HG03558 (cell line): Measurements from ENCODE around the gene MAP3K12.
A peak's percentile ranks its signal among the peaks of the same experiment; 100 is the strongest.

Source experiments
- ATAC-seq: cut with Tn5 transposase; IDR thresholded peaks from one replicate; pipeline ENCODE4 v1.9.1; 2021; ENCODE audit warnings: moderate number of reproducible peaks; ENCODE audit not compliant: unreplicated experiment; ENCODE audit errors: extremely low read depth

The MAP3K12 gene

DNA sequence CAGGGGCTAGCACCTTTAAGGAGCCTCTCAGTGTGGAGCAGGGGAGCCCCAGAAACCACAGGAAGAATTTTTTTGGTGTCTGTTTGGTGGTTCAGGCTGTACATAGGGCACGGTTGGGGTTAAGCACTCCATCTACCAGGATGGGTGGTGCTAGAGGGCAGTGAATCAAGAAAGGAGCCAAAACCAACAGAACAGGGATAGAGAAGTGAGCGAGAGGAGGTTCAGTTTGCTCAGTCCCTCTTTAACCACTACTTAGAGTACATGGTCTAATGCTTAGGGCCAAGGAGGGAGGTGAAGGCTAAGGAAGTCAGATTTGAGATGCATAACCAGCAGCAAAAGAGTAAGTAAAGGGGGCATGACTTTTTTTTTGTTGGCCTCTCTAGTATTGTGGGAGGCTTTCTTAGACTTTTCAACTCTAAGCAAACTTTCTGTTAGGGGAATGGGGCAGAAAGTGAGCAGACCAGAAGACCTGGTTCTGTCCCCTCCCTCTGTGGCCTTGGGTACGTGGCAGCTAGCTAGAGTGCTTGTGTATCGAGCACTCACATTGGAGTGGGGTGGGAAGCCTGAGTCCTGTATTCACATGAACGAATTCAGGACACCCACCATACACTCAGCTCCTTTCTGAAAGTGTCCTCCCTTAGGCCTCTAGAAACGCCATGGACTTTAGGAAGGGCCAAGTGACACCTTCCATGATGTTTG lies 14.6 kb upstream of the MAP3K12 start:
- no peak for ATAC-seq

DNA sequence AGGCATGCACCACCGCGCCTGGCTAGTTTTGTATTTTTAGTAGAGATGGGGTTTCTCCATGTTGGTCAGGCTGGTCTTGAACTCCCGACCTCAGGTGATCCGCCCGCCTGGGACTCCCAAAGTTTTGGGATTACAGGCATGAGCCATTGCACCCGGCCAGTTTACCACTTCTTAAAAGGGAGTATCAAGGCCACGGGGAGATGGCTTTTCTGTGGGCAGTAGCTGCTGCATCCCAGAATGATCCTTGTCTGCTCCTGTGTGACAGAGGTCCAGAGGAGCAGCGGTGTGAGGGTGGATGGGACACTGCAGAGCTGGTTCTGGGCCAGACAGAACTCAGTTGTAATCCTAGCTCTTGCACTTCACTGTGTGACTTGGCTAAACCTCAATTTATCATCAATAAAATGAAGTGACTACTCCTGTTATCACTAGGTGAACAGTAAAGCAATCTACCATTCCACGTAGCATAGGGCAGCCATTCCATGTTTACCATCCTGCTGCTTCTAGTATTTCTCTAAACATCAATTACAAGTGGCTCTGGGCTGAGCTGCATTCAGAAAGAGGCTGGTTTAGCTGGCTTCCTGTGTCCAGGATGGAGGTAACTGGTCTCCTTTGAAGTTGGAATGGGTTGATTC lies 11.0 kb upstream of the MAP3K12 start:
- ATAC-seq: no peak

DNA sequence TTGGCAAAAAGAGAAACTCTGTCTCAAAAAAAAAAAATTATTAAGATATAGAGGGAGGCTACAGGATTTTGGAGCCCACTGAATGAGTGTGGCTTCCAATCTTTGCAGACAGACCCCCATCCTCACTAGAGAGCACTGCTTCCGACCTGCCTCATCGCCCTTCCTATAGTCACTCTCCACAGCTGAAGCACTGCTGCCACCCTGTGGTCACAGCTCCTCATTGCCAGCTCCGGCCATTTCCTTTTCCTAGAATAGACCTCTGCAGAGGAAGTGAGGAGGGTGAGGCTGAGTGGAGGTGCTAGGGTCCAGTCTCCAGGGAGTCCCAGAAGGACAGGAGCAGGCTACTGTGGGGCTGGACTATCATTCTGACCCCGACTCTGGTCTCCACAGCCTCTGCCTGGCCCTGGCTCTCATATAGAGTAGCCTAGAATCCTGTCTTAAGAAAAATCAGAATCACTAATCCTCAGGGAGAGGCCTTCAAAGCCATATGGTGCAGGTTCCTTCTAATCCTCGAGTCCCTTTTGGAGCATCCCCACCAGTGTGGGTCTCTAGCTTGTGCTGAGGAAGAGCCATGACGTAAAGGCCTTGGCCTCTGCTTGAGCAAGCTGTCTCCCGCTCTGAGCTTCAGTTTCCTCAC lies 9.4 kb upstream of the MAP3K12 start:
- ATAC-seq: peak; percentile 83

DNA sequence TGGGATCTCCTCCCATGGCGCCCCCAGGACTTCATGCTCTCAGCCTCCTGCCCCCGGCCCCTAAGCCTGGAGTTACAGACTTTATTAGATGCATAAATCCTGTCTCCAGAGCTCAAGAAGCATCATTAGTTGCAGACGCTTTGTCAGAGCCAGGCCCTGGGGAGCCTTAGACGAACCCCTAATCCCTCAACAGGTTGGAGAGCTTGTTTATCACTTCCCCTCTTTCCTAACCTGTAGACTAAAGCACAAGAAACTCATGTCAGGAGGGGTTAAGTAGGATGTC lies 8.3 kb upstream of the MAP3K12 start:
- no peak for ATAC-seq

GRCh38 chr12:53506881-53507602 lies 7.8 kb upstream of the MAP3K12 start, which contains the start of gene NPFF:
Gene NPFF (minus strand): TSS chr12:53507484. CDS start chr12:53507474, 10 bp downstream.
- no peak for ATAC-seq

DNA sequence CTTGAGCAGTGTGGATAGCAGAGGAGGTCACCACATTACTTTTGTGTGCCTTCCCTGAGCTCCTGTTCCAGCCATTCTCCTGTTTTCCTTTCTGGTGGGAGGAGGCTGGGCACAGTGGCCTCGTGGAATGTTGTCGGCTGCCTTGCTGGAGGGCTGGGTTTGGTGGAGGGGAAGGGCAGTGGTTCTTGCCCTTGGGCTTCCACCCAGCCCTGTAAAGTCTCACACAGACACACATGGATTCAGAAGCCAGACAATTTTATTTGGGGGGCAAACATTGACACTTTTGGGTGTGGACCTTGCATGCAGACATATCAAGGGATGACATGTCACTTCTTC lies 7.2 kb upstream of the MAP3K12 start:
- no peak for ATAC-seq

- no peak for ATAC-seq
Observed at GRCh38 chr12:53505555-53506449, 6.5 kb upstream of the MAP3K12 start.

DNA sequence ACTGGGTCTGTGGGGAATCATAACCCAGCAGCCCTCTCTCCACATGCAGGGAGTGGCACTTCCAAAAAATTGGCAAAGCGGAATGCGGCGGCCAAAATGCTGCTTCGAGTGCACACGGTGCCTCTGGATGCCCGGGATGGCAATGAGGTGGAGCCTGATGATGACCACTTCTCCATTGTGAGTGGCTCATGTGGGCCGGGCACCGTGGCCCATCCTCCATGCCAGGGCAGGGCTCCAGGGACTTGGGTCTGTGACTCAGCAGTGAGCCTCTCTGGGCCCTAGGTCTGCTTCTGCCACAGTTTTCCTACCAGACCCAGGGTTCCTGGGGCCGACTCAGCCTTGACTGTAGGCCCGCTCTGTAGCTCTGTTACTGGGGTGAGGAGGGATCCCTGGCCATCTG lies 5.8 kb upstream of the MAP3K12 start:
- no peak for ATAC-seq

DNA sequence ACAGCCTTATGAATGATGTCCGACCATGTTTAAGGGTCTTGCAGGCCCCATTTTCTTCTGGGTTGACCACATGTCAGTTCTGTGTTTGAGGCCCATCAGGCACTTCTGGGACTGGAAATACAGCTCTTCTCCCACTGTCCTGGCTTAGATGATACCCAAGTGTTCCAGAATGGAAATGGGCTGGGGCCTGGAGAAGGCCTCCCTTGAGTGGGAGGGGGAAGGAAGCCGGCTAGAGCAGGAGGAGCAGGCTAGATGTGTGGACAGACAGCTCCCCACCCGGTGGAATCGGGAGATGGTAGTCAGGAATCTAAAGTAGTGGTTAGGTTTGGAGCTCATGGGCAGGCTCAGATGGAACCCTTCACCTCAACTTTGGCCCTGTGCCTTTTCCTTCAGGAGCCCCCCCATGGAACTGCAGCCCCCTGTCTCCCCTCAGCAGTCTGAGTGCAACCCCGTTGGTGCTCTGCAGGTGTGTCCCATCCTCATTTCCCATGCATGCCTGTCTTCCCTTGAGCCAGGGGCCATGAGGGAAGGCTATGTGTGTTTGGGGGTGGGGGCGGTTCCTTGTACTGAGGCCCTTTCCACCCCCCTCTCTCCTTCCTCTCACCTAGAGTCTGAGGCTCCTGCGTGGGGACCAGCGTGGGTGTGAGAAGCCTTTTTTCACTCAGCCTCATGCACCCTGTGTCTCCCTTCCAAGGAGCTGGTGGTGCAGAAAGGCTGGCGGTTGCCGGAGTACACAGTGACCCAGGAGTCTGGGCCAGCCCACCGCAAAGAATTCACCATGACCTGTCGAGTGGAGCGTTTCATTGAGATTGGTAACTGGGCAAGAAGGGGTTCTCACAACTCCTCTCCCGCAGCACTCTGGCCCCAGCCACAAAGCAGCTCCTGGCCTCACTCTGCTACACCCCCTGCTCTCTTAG lies 5.0 kb upstream of the MAP3K12 start:
- no peak for ATAC-seq

DNA sequence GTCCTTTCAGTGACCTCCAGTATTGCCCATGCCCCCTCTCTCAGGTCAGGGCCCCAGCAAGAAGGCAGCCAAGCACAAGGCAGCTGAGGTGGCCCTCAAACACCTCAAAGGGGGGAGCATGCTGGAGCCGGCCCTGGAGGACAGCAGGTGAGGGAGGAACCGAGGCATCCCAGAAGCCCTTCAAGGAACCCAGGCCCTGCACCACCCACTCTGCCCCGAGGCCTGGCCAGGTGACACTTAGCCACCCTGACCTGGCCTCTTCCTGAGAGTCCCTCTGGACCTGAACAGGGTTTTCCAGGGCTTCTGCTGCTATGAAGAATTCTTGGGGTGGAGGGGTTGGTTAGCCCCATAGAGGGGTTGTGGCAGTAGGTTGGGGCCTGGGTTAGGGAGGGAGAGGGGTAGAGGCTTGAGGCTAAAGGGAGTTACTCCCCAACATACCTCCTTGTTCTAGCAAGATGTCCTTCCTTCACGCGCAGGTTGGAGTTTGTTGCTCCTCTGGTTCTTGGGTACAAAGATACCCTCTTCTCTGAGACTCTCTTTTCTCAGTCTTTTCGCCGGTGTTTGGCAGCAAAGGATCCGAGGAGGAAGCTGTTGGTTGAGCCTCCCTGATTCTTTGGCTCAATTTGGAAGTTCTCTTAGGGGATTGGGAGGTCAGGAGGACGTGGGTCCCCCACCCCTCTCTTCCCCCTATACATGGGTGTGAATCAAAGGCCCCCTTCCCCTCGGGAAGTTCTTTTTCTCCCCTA lies 3.9 kb upstream of the MAP3K12 start:
- no peak for ATAC-seq

GRCh38 chr12:53502331-53502730 lies 3.1 kb upstream of the MAP3K12 start:
- no peak for ATAC-seq

DNA sequence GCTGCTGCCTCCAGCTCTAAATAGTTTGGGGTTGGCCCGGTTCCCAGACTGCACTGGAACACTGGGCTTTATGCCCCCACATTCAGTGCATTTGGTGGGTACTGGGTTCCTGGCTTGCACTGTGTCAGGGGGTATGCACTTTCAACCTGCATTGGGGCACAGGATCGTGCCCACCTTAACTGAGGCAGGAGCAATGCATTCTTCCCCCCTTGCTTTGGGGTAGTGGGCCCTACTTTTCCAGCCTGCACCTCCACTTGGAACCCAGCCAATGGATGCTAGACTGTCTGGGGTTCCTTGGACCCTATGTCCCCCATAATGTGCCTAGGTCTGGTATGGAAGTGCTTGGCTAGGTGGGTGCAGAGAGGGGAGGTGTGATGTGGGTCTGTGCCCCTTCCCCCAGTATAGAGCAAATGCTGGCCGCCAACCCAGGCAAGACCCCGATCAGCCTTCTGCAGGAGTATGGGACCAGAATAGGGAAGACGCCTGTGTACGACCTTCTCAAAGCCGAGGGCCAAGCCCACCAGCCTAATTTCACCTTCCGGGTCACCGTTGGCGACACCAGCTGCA lies 2.4 kb upstream of the MAP3K12 start:
- ATAC-seq: no peak

GRCh38 chr12:53500776-53501614 lies 1.7 kb upstream of the MAP3K12 start, which contains the start of gene TARBP2:
Gene TARBP2 (plus strand): TSS chr12:53501283. CDS start chr12:53501409, 126 bp downstream.
- ATAC-seq: peak; percentile 63

DNA sequence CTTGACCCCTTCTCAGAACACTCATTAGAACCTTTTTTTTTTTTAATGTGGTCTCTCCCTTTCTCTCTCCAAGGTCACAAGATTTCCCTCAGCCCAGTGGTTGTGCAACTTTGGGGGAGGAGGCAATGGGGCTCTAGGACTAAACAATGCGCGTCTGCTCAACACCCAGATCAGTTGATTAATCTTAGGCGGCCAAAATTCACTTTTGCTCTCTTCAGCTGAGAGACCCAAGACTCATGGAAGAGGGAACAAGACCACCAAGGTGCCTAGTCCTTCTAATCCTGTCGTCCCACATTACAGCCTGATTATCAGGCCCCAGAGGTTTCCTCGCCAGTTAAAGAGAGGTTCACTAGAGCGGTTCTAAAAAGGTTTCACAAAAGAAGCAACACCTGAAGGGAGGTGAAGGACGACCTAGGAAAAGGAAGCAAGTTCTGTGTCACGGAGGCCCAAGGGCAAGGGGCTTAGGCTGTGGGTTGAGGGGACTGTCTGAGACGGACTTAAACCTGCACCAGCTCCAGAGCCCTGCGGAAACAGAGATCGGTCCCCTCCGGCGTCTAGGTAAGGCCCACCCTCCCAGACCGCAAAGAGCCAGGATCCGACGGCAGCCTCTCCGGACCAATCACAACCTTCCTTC lies 1.0 kb upstream of the MAP3K12 start:
- ATAC-seq: no peak

- ATAC-seq: no peak
Observed at GRCh38 chr12:53498235-53498630, 1.0 kb downstream of the MAP3K12 start.

- no peak for ATAC-seq
Observed at GRCh38 chr12:53497461-53497860, 1.8 kb downstream of the MAP3K12 start.

DNA sequence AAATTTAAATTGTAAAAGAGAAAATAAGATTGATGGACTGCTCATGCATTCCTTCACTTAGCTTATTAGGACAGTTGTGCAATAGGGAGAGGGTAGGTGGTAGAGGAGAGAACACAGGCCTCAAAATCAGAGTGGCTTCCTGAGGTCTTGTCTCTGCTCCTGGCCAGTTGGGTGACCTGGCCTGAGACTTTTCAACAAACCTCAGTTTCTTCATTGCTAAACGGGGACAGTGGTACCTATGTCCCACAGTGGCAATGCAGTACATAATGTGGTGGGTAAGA lies 2.6 kb downstream of the MAP3K12 start:
- ATAC-seq: no peak
